NT2/D1 (cell line): Measurements from ENCODE around the gene CACNG5.

Source experiments
- YY1 ChIP-seq: IDR thresholded peaks from 2 replicates; pipeline ENCODE4 v1.6.1; 2011; ENCODE audit not compliant: insufficient read length, insufficient read depth
- ZNF274 ChIP-seq: IDR thresholded peaks from 2 replicates; pipeline ENCODE4 v1.6.1; 2011; ENCODE audit warnings: mild to moderate bottlenecking, low read depth, low read length

DNA sequence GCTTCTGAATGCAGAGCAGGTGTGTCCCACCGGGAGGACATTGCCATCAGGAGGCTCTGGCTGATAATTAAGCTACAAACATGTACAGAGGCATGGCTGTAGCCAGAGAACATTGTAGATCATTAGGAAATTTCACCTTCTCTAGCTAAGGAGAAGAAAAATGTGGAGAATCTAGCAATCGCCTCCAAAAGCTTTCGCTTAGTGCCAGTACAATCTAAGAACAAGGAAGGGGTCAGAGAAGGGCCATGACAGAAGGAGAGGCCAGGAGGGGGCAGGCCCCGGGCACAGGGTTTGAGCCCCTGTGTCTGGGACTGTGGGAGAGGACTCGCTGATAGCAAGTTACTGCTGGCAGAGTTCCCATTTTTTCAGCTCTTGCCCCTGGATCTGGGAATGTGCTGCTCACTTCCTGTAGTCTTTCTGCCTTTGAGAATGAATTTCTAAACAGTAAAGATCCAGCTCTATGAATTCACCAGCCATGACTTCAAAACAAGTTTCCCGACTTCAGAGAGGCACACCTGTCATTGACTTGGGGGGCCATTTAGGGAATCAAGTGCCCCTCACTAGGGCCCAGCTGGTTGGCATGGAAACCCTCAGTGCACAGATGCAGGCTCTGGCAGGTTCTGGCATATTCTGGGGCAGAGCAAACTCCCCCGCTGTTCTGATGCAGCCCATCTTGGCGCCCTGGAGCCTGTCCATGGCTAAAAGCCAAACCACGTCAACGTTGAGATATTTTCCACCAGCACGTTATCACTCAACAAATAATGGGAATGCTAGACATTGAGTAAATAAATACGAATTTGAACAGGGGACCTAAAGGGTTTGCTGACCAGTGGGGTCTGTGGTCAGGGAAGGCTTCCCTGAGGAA, 70.1 kb downstream of the CACNG5 start:
- no peak for TF ChIP-seq ZNF274
- no peak for TF ChIP-seq YY1
